Pons (tissue), 1 donor: Measurements from ENCODE around the gene HELQ.
A peak's percentile ranks its signal among the peaks of the same experiment; 100 is the strongest.
"Not testable (repeated sequence)": the region's sequence is repeated elsewhere in the genome, so short reads cannot be mapped to it uniquely, and the experiment has no call there.

ENCODE experiments used
- DNase-seq: peaks from one replicate; pipeline ENCODE4 v3.0.0-alpha.2; 2016; ENCODE audit warnings: low spot score

HELQ gene

GRCh38 chr4:83440148-83440814 is 15.3 kb downstream of the HELQ start:
- DNase-seq: no peak

GRCh38 chr4:83438719-83439118 is 16.9 kb downstream of the HELQ start:
- DNase-seq: no peak

GRCh38 chr4:83436680-83437079 is 18.9 kb downstream of the HELQ start:
- no peak for DNase-seq

- no peak for DNase-seq
These were observed 24.4 kb downstream of the HELQ start for GRCh38 chr4:83431200-83431599.

- no peak for DNase-seq
These were observed 37.4 kb downstream of the HELQ start for GRCh38 chr4:83418211-83418610.

- DNase-seq: no peak
These were observed 38.1 kb downstream of the HELQ start for GRCh38 chr4:83417566-83417965.

- DNase-seq: no peak
These were observed 41.9 kb downstream of the HELQ start for GRCh38 chr4:83413676-83414075.

- DNase-seq: no peak
These were observed 46.7 kb downstream of the HELQ start for GRCh38 chr4:83408908-83409307.

- no peak for DNase-seq
These were observed 49.5 kb downstream of the HELQ start for GRCh38 chr4:83405844-83406816.

GRCh38 chr4:83398158-83398557 is 57.5 kb downstream of the HELQ start:
- DNase-seq: not testable (repeated sequence)

GRCh38 chr4:83393908-83394307 is 61.7 kb downstream of the HELQ start:
- no peak for DNase-seq

- no peak for DNase-seq
These were observed 63.1 kb downstream of the HELQ start for GRCh38 chr4:83392562-83392961.

GRCh38 chr4:83390944-83391343 is 64.7 kb downstream of the HELQ start:
- DNase-seq: no peak

- no peak for DNase-seq
These were observed 65.7 kb downstream of the HELQ start for GRCh38 chr4:83389756-83390505.

- peak; percentile 12 for DNase-seq
These were observed 66.4 kb downstream of the HELQ start for GRCh38 chr4:83389037-83389720.

- DNase-seq: no peak
These were observed 67.3 kb downstream of the HELQ start for GRCh38 chr4:83388313-83388676.

- DNase-seq: no peak
These were observed 67.9 kb downstream of the HELQ start for GRCh38 chr4:83387476-83388312.

- no peak for DNase-seq
These were observed 68.6 kb downstream of the HELQ start for GRCh38 chr4:83387012-83387411.

- no peak for DNase-seq
These were observed 72.8 kb downstream of the HELQ start for GRCh38 chr4:83382850-83383249.

GRCh38 chr4:83381173-83381572 is 74.5 kb downstream of the HELQ start:
- no peak for DNase-seq

GRCh38 chr4:83378419-83378818 is 77.2 kb downstream of the HELQ start:
- no peak for DNase-seq
